Mesendoderm (in vitro differentiated cells): ENCODE data around the gene ZNF90. TPM values are rescaled to one million over a fixed set of nuclear protein-coding genes. Genes with fewer than 3 reads are reported as not detected.

Experiments
- DNase-seq: peaks from one replicate; pipeline ENCODE4 v3.0.0; 2013
- H2AK5ac ChIP-seq: 2 replicates; pipeline ENCODE4 v1.6.1; 2013; ENCODE audit warnings: low read length, inconsistent platforms
- H2BK120ac ChIP-seq: 2 replicates; pipeline ENCODE4 v1.6.1; 2013; ENCODE audit warnings: low read depth, mild to moderate bottlenecking, low read length, moderate library complexity, mixed read lengths
- H2BK15ac ChIP-seq: replicated peaks from 2 replicates; pipeline ENCODE4 v1.6.1; 2013; ENCODE audit warnings: low read depth, mild to moderate bottlenecking, moderate library complexity
- H2BK5ac ChIP-seq: 2 replicates; pipeline ENCODE4 v1.6.1; 2013; ENCODE audit warnings: low read length, inconsistent platforms
- H3K18ac ChIP-seq: 2 replicates; pipeline ENCODE4 v1.6.1; 2013; ENCODE audit warnings: mild to moderate bottlenecking, low read length, mixed read lengths
- H3K23ac ChIP-seq: one replicate; pipeline ENCODE4 v1.6.1; 2013; ENCODE audit warnings: low read length
- H3K27ac ChIP-seq: 2 replicates; pipeline ENCODE4 v1.5.1; 2013; ENCODE audit warnings: low read depth, mild to moderate bottlenecking, inconsistent platforms, low read length, moderate library complexity
- H3K27me3 ChIP-seq: 2 replicates; pipeline ENCODE4 v1.6.1; 2013; ENCODE audit warnings: low read length, control low read depth, mild to moderate bottlenecking, inconsistent platforms; ENCODE audit not compliant: insufficient read depth, poor library complexity
- H3K36me3 ChIP-seq: 2 replicates; pipeline ENCODE4 v1.6.1; 2013; ENCODE audit warnings: low read length, inconsistent platforms; ENCODE audit not compliant: control insufficient read depth, insufficient read depth
- H3K4ac ChIP-seq: one replicate; pipeline ENCODE4 v1.6.1; 2013; ENCODE audit warnings: low read depth, mild to moderate bottlenecking, low read length, moderate library complexity
- H3K4me1 ChIP-seq: 2 replicates; pipeline ENCODE4 v1.6.1; 2013; ENCODE audit warnings: low read depth, low read length, inconsistent platforms; ENCODE audit not compliant: control insufficient read depth
- H3K4me2 ChIP-seq: 2 replicates; pipeline ENCODE4 v1.6.1; 2013; ENCODE audit warnings: low read length
- H3K4me3 ChIP-seq: 2 replicates; pipeline ENCODE4 v1.5.1; 2013; ENCODE audit warnings: mild to moderate bottlenecking, low read length
- H3K56ac ChIP-seq: one replicate; pipeline ENCODE4 v1.6.1; 2013; ENCODE audit warnings: low read length
- H3K79me1 ChIP-seq: 2 replicates; pipeline ENCODE4 v1.6.1; 2013; ENCODE audit warnings: low read length, inconsistent platforms
- H3K79me2 ChIP-seq: 2 replicates; pipeline ENCODE4 v1.6.1; 2013; ENCODE audit warnings: mild to moderate bottlenecking, low read length; ENCODE audit not compliant: control insufficient read depth, insufficient read depth
- H3K9ac ChIP-seq: 2 replicates; pipeline ENCODE4 v1.6.1; 2013; ENCODE audit warnings: low read length, inconsistent platforms
- H4K5ac ChIP-seq: one replicate; pipeline ENCODE4 v1.6.1; 2013; ENCODE audit warnings: low read length
- H4K8ac ChIP-seq: one replicate; pipeline ENCODE4 v1.6.1; 2013; ENCODE audit warnings: low read depth, mild to moderate bottlenecking, control low read depth, low read length, moderate library complexity
- WGBS: extraction: QIAGEN DNeasy Blood & Tissue Kit; methylation state at CpG from one replicate; pipeline ENCODE4 v1.1.7; 2013; ENCODE audit warnings: low lambda C conversion rate, missing lambda C conversion rate; ENCODE audit not compliant: insufficient coverage; ENCODE audit errors: extremely low coverage; 5-methylcytosine and 5-hydroxymethylcytosine counted together
- polyA plus RNA-seq, 2 experiments: library from polyadenylated mRNA; stranded (reverse); fragments of 200-250 nt; gene quantifications; one replicate each; pipeline ENCODE4 v1.2.3, GENCODE V29; 2013

ZNF90 gene
- polyA plus RNA-seq (2013, experiment 1 of 2): 90.5 TPM
- 87.0 TPM for polyA plus RNA-seq (2013, experiment 2 of 2)

DNA sequence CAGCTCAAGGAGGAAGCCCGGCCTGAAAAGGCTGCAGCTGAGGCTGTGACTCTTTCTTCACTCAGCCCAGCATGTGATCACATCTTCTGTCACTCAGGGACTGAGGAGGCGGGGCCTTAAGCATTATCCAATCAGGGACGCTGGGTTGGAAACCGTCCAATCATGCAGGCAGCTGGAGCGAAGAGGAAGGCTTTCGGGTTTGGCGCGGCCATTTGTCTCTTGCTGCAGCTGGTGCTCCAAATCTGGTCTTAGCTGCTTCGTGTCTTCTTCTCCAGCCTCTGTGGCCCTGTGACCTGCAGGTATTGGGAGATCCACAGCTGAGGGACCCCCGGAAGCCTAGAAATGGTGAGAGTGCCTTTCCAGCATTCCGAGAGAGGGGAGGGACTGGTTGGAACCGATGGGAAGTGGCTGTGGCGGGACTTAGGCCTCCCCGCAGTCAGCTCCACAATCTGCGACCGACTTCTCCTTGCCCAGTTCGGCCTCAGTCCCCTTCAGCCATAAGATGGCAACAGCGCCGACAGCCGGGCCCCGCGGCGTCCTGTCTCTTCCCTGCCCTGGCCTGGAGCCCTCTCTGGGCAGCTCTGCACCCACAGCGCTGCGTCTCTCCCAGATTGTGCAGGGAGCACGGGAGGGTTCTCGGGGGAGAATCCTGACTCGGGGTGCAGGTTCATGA is at the start of gene ZNF90:
TSS of gene ZNF90 (plus strand) at position 210 of the 673 bp plus-strand sequence. CDS start at position 343, 133 bp downstream.
- Histone ChIP-seq H3K4me2 (peak within 1 kb of the TSS; percentile 42), H4K8ac (no peak within 1 kb of the TSS), H2AK5ac (no peak within 1 kb of the TSS), H3K18ac (peak within 1 kb of the TSS; percentile 9), H3K56ac (peak within 1 kb of the TSS; percentile 84), H3K9ac (peak within 1 kb of the TSS; percentile 85), H2BK120ac (no peak within 1 kb of the TSS), H3K79me1 (peaks cover 1% of the 10 kb centered on the region), H2BK5ac (peak within 1 kb of the TSS; percentile 64), H3K23ac (no peak within 1 kb of the TSS), H3K4ac (peak within 1 kb of the TSS; percentile 82), H4K5ac (no peak within 1 kb of the TSS), H3K79me2 (peaks cover 37% of the 10 kb centered on the region), H2BK15ac (no peak within 1 kb of the TSS), H3K4me1 (peaks cover 11% of the 10 kb centered on the region), H3K4me3 (peak within 1 kb of the TSS; percentile 75), H3K36me3 (no peaks in the 10 kb centered on the region), H3K27me3 (no peaks in the 10 kb centered on the region), H3K27ac (peak within 1 kb of the TSS; percentile 45)
- DNase-seq: peak; percentile 99
- WGBS: no CpG with 5 or more reads among the region's 28 CpGs

DNA sequence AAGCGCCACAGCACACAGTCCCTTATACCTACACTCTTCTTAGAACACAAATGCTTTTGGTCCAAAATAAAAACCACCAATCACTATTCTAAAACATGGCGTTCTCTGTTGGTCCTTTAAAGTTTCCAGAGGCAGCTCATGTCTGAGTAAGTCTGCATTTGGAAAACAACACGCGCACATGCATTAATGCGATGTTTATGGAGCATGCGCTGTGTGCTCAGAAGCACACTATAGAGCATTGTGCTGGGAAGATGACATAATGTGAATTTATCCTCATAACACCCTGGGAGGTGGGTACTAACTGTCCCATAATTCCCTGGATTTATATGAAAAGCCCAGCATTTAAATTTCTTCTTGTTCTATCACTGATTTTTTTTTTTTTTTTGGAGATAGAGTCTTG is 49.2 kb upstream of the ZNF90 start:
- H3K4me3 ChIP-seq: no peak overlapping the region
- H3K36me3 ChIP-seq: peaks cover 2% of the 10 kb centered on the region
- H3K23ac ChIP-seq: no peak overlapping the region
- no peak overlapping the region for H2BK15ac ChIP-seq
- H3K79me1 ChIP-seq: peaks cover 8% of the 10 kb centered on the region
- no peak overlapping the region for H3K4me2 ChIP-seq
- peaks cover 9% of the 10 kb centered on the region for H3K79me2 ChIP-seq
- no peak overlapping the region for H3K27ac ChIP-seq
- no peak overlapping the region for H3K56ac ChIP-seq
- H3K4ac ChIP-seq: no peak overlapping the region
- no peak overlapping the region for H2BK120ac ChIP-seq
- no peak overlapping the region for H4K8ac ChIP-seq
- WGBS: no CpG with 5 or more reads among the region's 6 CpGs
- no peak overlapping the region for H3K18ac ChIP-seq
- no peak overlapping the region for H2AK5ac ChIP-seq
- H3K9ac ChIP-seq: no peak overlapping the region
- H4K5ac ChIP-seq: no peak overlapping the region
- no peaks in the 10 kb centered on the region for H3K4me1 ChIP-seq
- no peak overlapping the region for H2BK5ac ChIP-seq
- no peak for DNase-seq
- H3K27me3 ChIP-seq: no peaks in the 10 kb centered on the region

- Histone ChIP-seq H2BK120ac (no peak overlapping the region), H3K27me3 (no peaks in the 10 kb centered on the region), H3K4me3 (no peak overlapping the region), H4K5ac (no peak overlapping the region), H3K79me1 (peaks cover 11% of the 10 kb centered on the region), H3K18ac (no peak overlapping the region), H4K8ac (no peak overlapping the region), H3K4ac (no peak overlapping the region), H3K36me3 (peaks cover under 1% of the 10 kb centered on the region), H3K4me2 (no peak overlapping the region), H2BK15ac (no peak overlapping the region), H3K79me2 (peaks cover 19% of the 10 kb centered on the region), H2AK5ac (no peak overlapping the region), H3K56ac (no peak overlapping the region), H3K27ac (no peak overlapping the region), H3K4me1 (peaks cover 3% of the 10 kb centered on the region), H3K9ac (no peak overlapping the region), H3K23ac (no peak overlapping the region), H2BK5ac (no peak overlapping the region)
- WGBS: no CpG with 5 or more reads among the region's 5 CpGs
- no peak for DNase-seq
Observed at GRCh38 chr19:20035935-20036334, 41.9 kb upstream of the ZNF90 start.

GRCh38 chr19:20038358-20039202 is 39.2 kb upstream of the ZNF90 start:
- Histone ChIP-seq H3K9ac (peak overlapping the region; percentile 88), H3K4me2 (peak overlapping the region; percentile 46), H3K23ac (no peak overlapping the region), H3K18ac (peak overlapping the region; percentile 82), H3K56ac (peak overlapping the region; percentile 96), H3K27me3 (no peaks in the 10 kb centered on the region), H3K4ac (no peak overlapping the region), H3K36me3 (no peaks in the 10 kb centered on the region), H2AK5ac (no peak overlapping the region), H3K4me3 (peak overlapping the region; percentile 94), H4K5ac (no peak overlapping the region), H2BK120ac (no peak overlapping the region), H3K4me1 (peaks cover 3% of the 10 kb centered on the region), H2BK15ac (no peak overlapping the region), H4K8ac (no peak overlapping the region), H2BK5ac (no peak overlapping the region), H3K27ac (peak overlapping the region; percentile 79), H3K79me1 (peaks cover 7% of the 10 kb centered on the region), H3K79me2 (peaks cover 12% of the 10 kb centered on the region)
- no CpG with 5 or more reads among the region's 26 CpGs for WGBS
- no peak for DNase-seq

GRCh38 chr19:20039203-20039723 is 38.5 kb upstream of the ZNF90 start, which contains the start of gene ZNF682:
ZNF682 (minus strand) TSS chr19:20039505; CDS start chr19:20039345, 160 bp downstream.
- H2BK5ac ChIP-seq: no peak within 1 kb of the TSS
- H4K8ac ChIP-seq: no peak within 1 kb of the TSS
- no CpG with 5 or more reads among the region's 25 CpGs for WGBS

More at GRCh38 chr19:20039203-20039723, 38.5 kb upstream of the ZNF90 start, which contains the start of gene ZNF682:
- Histone ChIP-seq H3K4ac (peak within 1 kb of the TSS; percentile 45), H3K56ac (peak within 1 kb of the TSS; percentile 96), H3K23ac (no peak within 1 kb of the TSS), H4K5ac (no peak within 1 kb of the TSS), H3K4me2 (peak within 1 kb of the TSS; percentile 47), H3K79me1 (peaks cover 6% of the 10 kb centered on the region), H3K79me2 (peaks cover 12% of the 10 kb centered on the region), H3K4me1 (peaks cover 3% of the 10 kb centered on the region), H2AK5ac (no peak within 1 kb of the TSS), H3K27ac (peak within 1 kb of the TSS; percentile 79), H2BK15ac (no peak within 1 kb of the TSS), H3K4me3 (peak within 1 kb of the TSS; percentile 94), H3K9ac (peak within 1 kb of the TSS; percentile 88), H3K18ac (peak within 1 kb of the TSS; percentile 82), H3K27me3 (no peaks in the 10 kb centered on the region), H3K36me3 (no peaks in the 10 kb centered on the region), H2BK120ac (no peak within 1 kb of the TSS)
- peak; percentile 99 for DNase-seq
